OCI-LY7 (cell line): Measurements from ENCODE around the gene SVOPL. TPM values are rescaled to one million over a fixed set of nuclear protein-coding genes. Genes with fewer than 3 reads are reported as not detected.

Experiments used
- BruUV-seq: library from RNA; stranded (reverse); fragments of 400-500 nt; replicated peaks from 2 replicates; lab custom pipeline; 2021; lab: Mats Ljungman, UMichigan
- CTCF ChIA-PET: fragments of 300-600 bp; sonication (Branson Sonifier 250); formaldehyde crosslinking; loops from one replicate; lab custom pipeline; 2022; ENCODE audit warnings: antibody characterized with exemption; ENCODE audit not compliant: unreplicated experiment; lab: Charles Lee
- POLR2A ChIA-PET: fragments of 300-600 bp; sonication (Branson Sonifier 250); formaldehyde crosslinking; loops from one replicate; lab custom pipeline; 2022; ENCODE audit warnings: antibody characterized with exemption; lab: Charles Lee
- DNase-seq: peaks from one replicate; pipeline ENCODE4 v3.0.0-alpha.2; 2015; ENCODE audit warnings: low spot score
- H2AFZ ChIP-seq: fragments of 200-600 bp; sonication (generic), shearing (Covaris generic); 2 replicates; pipeline ENCODE4 v1.6.1; 2014; ENCODE audit warnings: mild to moderate bottlenecking, antibody characterized with exemption, low read length, moderate library complexity
- H3K27ac ChIP-seq: fragments of 200-600 bp; sonication (generic); 2 replicates; pipeline ENCODE4 v1.5.1; 2014; ENCODE audit warnings: mixed run types, low read depth, mild to moderate bottlenecking, moderate library complexity, low read length, inconsistent platforms; ENCODE audit not compliant: poor library complexity, severe bottlenecking
- H3K36me3 ChIP-seq: fragments of 200-600 bp; sonication (generic); 2 replicates; pipeline ENCODE4 v1.6.1; 2014; ENCODE audit warnings: mild to moderate bottlenecking, antibody characterized with exemption, low read length, moderate library complexity, mixed read lengths; ENCODE audit not compliant: insufficient read depth
- H3K4me1 ChIP-seq: fragments of 200-600 bp; sonication (generic); 2 replicates; pipeline ENCODE4 v1.5.1; 2014; ENCODE audit warnings: mild to moderate bottlenecking, low read length; ENCODE audit not compliant: insufficient read depth, poor library complexity, severe bottlenecking
- H3K4me2 ChIP-seq: fragments of 200-600 bp; sonication (generic); 2 replicates; pipeline ENCODE4 v1.6.1; 2014; ENCODE audit warnings: mild to moderate bottlenecking, low read length
- H3K4me3 ChIP-seq: fragments of 200-600 bp; sonication (generic); 2 replicates; pipeline ENCODE4 v1.5.1; 2014; ENCODE audit warnings: mild to moderate bottlenecking, low read depth, low read length; ENCODE audit not compliant: poor library complexity, severe bottlenecking
- H3K79me2 ChIP-seq: fragments of 200-600 bp; sonication (generic); 2 replicates; pipeline ENCODE4 v1.6.1; 2016; ENCODE audit warnings: low read depth, mild to moderate bottlenecking, low read length, moderate library complexity, mixed read lengths; ENCODE audit not compliant: insufficient read depth
- H3K9me2 ChIP-seq: fragments of 200-600 bp; sonication (generic); 2 replicates; pipeline ENCODE4 v1.6.1; 2016; ENCODE audit warnings: mild to moderate bottlenecking, low read length, mixed read lengths; ENCODE audit not compliant: insufficient read depth
- H3K9me3 ChIP-seq: fragments of 200-600 bp; sonication (generic); 2 replicates; pipeline ENCODE4 v1.6.1; 2014; ENCODE audit warnings: mild to moderate bottlenecking, mixed run types, low read length, mixed read lengths
- H4K20me1 ChIP-seq: fragments of 200-600 bp; sonication (generic); 2 replicates; pipeline ENCODE4 v1.6.1; 2014; ENCODE audit warnings: mild to moderate bottlenecking, antibody characterized with exemption, low read length, moderate library complexity, mixed read lengths; ENCODE audit not compliant: insufficient read depth
- EZH2phosphoT487 ChIP-seq: fragments of 200-600 bp; sonication (generic); IDR thresholded peaks from 2 replicates; pipeline ENCODE4 v1.6.1; 2018; ENCODE audit warnings: low read depth, borderline replicate concordance, mild to moderate bottlenecking, mixed run types, antibody characterized with exemption, low read length, moderate library complexity, mixed read lengths
- intact Hi-C: fragments of 100-400 bp; cut with micrococcal nuclease; formaldehyde crosslinking; loops from one replicate; pipeline ENCODE4 v1.10.0; 2022; ENCODE audit not compliant: unreplicated experiment
- total RNA-seq, 2 experiments: library from RNA; depleted of rRNA in 1 of 2; stranded (reverse); fragments of >200 nt in 1 of 2; shearing (Covaris generic) in 1 of 2; gene quantifications; 2 replicates each; pipeline ENCODE4 v1.2.3, GENCODE V29; 2014 to 2022
- TF ChIP-seq, protein P1 (sequence below): fragments of 200-600 bp; sonication (generic); conservative IDR thresholded peaks from 2 replicates; pipeline ENCODE4 v1.5.1; 2014; ENCODE audit warnings: mild to moderate bottlenecking, antibody characterized with exemption, low read length, moderate library complexity, mixed read lengths

The SVOPL gene
- total RNA-seq, 2 experiments from 2014 or later: not detected

DNA sequence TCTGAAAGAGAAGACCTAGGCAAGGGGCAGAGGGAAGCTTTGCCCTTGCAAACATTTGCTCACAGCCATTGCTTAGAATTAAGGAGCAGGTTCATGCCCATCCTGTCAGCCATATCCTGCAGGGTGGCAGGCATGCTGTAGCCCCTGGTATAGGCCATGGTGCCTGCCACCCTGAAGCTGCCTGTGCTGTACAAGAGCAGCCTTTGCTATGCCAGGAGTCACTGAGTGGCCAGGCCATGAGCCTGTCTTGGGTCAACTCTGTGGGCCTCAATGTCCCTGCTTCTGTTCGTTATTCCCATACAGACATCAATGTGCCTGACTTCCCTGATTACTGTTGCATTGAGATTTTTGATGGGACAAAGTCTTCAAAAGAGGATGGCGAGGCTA is 368 bp upstream of the SVOPL start:
- Histone ChIP-seq H3K27ac (no peak overlapping the region), H3K9me2 (no peaks in the 10 kb centered on the region), H2AFZ (no peak overlapping the region), H4K20me1 (no peaks in the 10 kb centered on the region), H3K9me3 (no peaks in the 10 kb centered on the region), H3K36me3 (no peaks in the 10 kb centered on the region), H3K4me3 (no peak overlapping the region), H3K79me2 (no peaks in the 10 kb centered on the region), H3K4me1 (no peaks in the 10 kb centered on the region), H3K4me2 (no peak overlapping the region)
- intact Hi-C loops: no loop called here
- ChIA-PET POLR2A (interaction anchor here (0.6 kb wide), 1 partner anchor 243 kb away, joined by 3 read pairs; no protein-coding TSS in a partner anchor), CTCF (no interaction called here)
- no peak for TF ChIP-seq EZH2phosphoT487
- TF ChIP-seq, protein P1, sequence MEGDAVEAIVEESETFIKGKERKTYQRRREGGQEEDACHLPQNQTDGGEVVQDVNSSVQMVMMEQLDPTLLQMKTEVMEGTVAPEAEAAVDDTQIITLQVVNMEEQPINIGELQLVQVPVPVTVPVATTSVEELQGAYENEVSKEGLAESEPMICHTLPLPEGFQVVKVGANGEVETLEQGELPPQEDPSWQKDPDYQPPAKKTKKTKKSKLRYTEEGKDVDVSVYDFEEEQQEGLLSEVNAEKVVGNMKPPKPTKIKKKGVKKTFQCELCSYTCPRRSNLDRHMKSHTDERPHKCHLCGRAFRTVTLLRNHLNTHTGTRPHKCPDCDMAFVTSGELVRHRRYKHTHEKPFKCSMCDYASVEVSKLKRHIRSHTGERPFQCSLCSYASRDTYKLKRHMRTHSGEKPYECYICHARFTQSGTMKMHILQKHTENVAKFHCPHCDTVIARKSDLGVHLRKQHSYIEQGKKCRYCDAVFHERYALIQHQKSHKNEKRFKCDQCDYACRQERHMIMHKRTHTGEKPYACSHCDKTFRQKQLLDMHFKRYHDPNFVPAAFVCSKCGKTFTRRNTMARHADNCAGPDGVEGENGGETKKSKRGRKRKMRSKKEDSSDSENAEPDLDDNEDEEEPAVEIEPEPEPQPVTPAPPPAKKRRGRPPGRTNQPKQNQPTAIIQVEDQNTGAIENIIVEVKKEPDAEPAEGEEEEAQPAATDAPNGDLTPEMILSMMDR: no peak
- DNase-seq: no peak
- BruUV-seq: no TSS peak

- no peak overlapping the region for H3K27ac ChIP-seq
- no peaks in the 10 kb centered on the region for H3K9me2 ChIP-seq
- TF ChIP-seq EZH2phosphoT487: no peak
- TF ChIP-seq, protein P1: no peak
- no peaks in the 10 kb centered on the region for H3K79me2 ChIP-seq
- no peak overlapping the region for H3K4me2 ChIP-seq
- no peak overlapping the region for H3K4me3 ChIP-seq
- ChIA-PET CTCF (interaction anchor here (0.6 kb wide), 1 partner anchor 22 kb away, joined by 3 read pairs; no protein-coding TSS in a partner anchor), POLR2A (no interaction called here)
- H3K36me3 ChIP-seq: no peaks in the 10 kb centered on the region
- H2AFZ ChIP-seq: no peak overlapping the region
- no peaks in the 10 kb centered on the region for H3K4me1 ChIP-seq
- DNase-seq: no peak
- intact Hi-C loops: no loop called here
- no TSS peak for BruUV-seq
- no peaks in the 10 kb centered on the region for H3K9me3 ChIP-seq
- no peaks in the 10 kb centered on the region for H4K20me1 ChIP-seq
These were observed 1.5 kb downstream of the SVOPL start for GRCh38 chr7:138699661-138700060.

- DNase-seq: no peak
- no TSS peak for BruUV-seq
- Histone ChIP-seq H3K4me2 (no peak overlapping the region), H4K20me1 (no peaks in the 10 kb centered on the region), H3K79me2 (no peaks in the 10 kb centered on the region), H2AFZ (no peak overlapping the region), H3K9me2 (no peaks in the 10 kb centered on the region), H3K4me3 (no peak overlapping the region), H3K4me1 (no peaks in the 10 kb centered on the region), H3K36me3 (no peaks in the 10 kb centered on the region), H3K9me3 (no peaks in the 10 kb centered on the region), H3K27ac (no peak overlapping the region)
- ChIA-PET POLR2A (no interaction called here), CTCF (no interaction called here)
- TF ChIP-seq, protein P1: no peak
- no peak for TF ChIP-seq EZH2phosphoT487
- intact Hi-C loops: no loop called here
These were observed 2.9 kb downstream of the SVOPL start for GRCh38 chr7:138698281-138698680.
